Renal cortical epithelial cell (primary cell): ENCODE data around the gene COL4A1. TPM values are rescaled to one million over a fixed set of nuclear protein-coding genes. Genes with fewer than 3 reads are reported as not detected.

ENCODE experiments used
- DNase-seq: peaks from one replicate; pipeline ENCODE4 v3.0.0-alpha.2; 2011; ENCODE audit warnings: low read depth
- total RNA-seq: library from RNA; depleted of rRNA; stranded (reverse); fragments of >200 nt; gene quantifications from 2 replicates; pipeline ENCODE4 v1.2.3, GENCODE V29; 2014

The COL4A1 gene
- total RNA-seq, 1 donor from 2014 or later = 1,793 TPM

DNA sequence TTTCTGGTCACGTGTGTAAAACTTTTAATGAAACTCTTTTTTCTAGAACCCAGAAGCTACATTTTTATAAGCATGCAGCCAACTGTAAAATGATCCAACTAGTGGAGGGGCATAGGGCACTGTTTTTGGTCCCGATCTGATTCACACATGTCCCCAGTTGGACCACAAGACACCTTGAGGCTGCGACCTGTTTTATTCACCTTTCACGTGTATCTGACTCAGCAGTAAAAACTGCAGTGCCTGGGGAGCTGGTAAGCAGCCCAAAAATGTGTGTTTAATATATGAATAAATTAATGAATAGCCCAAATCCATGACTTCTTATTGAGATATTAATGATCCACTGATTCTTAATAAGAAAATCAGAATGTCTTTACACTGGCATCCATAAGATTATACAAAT lies 140.4 kb downstream of the COL4A1 start:
- peak; percentile 7 for DNase-seq

DNA sequence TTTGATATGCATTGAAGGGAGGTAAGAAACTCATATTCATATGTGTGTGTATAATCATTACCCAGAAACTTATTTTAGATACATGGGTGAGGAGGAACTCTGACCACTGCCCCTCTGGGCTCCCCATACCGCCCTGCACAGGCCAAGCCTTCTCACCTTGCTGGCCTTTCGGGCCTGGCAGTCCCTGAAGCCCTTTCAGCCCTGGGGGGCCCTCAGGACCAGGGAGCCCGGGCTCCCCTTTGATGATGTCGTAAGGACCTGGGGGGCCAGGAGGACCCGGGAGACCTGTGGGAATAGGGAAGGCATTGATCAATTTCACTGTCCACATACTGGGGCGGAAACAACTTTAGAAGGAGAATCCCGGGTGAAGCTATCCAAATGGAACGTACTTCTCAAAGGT lies 142.3 kb downstream of the COL4A1 start:
- DNase-seq = no peak

DNA sequence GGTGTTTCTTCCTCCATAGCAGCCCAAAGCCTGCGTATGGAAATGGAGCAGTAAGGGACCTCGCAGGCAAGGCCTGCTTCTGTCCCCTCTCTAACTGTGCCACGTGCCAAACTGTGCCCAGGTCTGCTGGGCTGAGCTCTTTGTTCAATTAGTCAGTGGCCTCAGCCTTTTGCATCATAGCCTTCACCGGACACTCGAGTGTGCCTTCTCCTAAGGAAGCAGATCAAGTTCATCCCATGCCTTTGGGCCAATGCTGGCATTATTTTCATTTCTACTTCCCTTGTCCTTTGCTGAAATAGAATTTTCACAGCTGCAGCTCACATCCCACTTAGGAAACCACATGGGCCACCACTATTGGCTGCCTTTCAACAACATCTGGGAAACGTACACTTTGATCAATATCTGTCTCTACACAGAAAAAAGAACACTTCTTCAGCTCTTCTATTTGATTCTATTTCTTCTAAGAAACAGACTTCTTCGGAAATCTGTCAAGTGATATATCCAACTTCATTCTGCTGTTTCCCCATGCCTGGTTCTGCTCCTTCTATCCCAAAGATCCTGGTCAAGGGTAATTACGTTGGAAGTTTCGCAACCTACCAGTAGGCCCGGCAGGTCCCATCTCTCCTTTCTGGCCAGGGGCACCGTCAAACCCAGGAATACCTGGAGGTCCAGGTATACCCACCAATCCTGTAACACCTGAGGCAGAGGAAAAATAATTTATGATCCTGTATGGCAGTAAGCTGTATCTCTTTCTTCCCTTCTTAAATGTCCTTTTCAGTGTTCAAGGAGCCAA lies 143.9 kb downstream of the COL4A1 start:
- DNase-seq = no peak

DNA sequence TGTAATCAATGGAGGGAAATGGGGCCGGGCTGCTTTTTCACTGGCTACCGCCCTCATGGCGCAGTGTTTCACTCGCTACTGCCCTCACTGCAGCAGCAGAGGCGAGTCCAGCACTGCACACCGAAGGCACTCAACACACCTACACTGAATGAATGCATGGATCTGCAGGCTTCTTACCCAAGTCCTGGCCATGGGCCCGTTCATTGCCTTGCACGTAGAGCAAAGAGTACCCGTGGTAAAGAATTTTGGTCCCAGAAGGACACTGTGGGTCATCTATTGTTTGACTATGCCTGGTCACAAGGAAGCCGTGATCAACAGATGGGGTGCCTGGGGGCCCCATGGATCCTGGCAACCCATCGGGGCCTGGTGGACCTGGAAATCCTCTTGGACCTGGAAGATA lies 144.9 kb downstream of the COL4A1 start:
- DNase-seq = no peak

DNA sequence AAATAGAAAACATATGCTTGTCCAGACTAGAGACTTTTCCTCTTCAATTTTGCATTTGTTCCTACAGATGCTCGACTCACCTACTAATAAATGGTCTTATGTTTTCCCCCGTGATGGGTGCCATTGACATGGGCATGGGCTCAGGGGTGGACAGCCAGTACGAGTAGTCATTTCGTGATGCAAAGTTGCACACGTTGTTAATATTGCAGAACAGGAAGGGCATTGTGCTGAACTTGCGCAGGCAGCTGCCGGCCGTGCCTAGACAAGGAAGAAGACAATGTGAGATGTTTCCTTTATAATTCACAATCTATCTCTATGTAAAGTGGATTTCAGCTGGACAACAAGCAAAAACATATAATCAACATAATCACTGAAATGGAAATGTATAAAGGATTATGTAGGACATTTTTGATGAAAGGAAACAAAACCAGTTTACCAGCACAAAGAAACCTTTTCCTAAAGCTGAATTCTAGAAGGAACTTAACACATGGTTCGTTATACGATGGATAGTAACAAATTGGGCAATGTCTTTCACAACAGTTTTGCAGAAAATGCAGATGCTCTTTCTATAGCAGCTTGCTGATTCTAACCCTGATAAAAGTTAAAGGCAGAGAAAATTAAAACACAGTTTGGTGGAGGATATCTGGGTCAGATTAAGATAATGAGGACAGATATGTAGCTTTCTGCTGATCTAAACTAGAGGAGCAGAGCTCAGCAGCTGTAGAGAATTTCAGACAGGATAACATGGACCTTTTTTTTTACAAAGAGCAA lies 145.7 kb downstream of the COL4A1 start:
- DNase-seq = no peak

DNA sequence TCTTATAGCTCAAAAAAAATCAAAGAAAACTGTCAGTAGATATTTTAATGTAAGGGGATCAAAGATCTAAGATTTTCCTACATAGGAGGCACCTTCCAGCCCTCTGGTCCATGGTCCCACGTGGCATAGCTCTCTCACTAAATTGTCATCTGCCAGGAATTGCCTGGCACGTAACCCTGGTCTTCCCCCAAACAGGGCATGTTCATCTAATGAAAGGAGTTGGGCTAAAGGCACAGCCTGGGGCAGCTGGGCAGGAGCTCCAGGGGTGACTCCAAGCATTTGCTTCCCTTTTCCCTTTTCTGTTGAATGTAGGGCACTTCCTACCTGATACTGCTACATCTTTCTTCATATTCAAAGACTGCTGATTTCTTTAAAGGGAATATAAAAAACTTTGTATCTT lies 148.7 kb downstream of the COL4A1 start:
- DNase-seq = no peak

DNA sequence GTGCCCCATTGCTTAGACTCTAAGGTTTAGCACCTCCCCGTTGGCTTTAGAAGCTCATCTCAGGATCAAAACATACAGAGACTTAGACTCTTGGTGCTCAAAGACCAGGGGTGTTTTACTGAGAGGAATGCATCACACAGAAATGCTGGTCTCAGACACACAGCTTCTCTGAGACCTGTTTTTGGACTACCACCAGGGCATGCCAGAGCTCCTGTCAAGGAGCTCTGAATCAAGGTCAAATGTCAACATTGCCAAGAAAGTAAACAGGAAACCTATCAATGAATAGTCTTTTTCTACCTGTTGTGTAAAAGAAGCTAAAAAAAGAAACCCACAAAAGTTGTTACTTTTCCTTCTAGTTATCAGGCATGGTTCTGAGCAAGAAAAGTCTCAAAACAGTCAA lies 149.2 kb downstream of the COL4A1 start:
- peak; percentile 47 for DNase-seq

DNA sequence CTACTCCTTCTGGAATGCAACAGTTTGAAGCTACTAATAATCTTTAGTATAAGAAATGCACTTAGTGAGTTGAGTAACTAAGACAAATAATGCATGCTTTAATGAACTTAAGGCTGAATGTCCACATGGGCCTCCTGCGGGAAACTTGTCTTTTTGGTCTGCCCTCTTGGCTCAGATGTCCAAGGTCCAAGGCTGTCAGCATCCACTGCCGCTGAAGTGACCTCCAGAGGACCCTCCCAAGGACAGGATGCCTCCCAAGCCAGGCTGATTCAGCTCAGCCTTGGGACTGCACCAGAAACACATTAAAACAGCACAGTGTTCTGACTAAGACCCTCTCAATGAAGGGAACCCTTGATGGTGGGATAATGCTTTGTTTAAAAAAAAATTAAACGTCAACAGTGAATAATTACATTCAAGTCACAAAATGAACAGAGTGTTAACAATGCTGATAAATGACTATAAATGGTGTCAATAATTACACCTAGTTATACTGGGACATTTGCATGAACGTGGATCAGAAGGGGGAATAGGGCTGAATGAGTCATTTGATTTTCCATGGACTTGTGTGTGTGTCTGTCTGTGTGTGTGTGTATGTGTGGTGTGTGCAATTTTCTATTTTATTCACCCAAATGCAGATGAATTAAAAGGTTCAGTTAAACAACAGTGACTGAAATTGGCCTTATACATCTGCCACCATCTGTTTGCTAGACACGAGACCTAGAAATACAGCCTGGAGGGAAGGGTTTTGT lies 150.5 kb downstream of the COL4A1 start:
- no peak for DNase-seq

DNA sequence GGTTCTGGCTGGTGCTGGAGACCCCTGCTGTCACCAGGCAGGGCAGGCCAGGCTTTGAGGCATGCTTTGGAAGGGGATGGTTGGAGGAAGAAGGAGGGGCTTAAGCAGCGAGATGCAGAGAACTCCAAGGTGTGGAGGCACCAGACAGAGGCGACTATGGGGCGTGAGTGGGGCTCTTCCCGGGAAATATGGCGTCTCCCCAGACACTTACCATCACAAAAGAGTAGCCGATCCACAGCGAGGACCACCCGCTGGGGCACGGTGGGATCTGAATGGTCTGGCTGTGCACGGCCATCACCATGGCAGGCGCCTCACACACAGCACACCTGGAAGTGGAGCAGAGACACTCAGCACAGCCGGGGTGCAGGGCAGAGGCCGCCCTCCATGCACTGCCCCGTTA lies 151.9 kb downstream of the COL4A1 start:
- DNase-seq = no peak

DNA sequence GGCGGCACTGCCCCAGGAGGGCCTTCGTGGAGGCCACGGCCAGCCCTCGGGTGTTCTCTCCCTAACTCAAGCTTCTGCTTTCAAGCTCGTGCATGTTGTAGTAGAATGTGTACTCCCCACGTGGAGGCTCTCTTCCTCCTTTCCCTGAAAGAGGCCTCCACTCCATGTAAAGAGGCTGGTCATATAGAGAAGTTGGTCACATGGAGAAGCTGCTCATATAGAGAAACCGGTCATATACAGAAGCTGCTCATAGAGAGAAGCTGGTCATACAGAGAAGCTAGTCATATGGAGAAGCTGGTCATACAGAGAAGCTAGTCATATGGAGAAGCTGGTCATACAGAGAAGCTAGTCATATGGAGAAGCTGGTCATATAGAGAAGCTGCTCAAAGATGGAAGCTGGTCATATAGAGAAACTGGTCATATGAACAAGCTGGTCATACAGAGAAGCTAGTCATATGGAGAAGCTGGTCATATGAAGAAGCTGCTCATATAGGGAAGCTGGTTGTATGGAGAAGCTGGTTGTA lies 152.5 kb downstream of the COL4A1 start:
- DNase-seq = no peak

DNA sequence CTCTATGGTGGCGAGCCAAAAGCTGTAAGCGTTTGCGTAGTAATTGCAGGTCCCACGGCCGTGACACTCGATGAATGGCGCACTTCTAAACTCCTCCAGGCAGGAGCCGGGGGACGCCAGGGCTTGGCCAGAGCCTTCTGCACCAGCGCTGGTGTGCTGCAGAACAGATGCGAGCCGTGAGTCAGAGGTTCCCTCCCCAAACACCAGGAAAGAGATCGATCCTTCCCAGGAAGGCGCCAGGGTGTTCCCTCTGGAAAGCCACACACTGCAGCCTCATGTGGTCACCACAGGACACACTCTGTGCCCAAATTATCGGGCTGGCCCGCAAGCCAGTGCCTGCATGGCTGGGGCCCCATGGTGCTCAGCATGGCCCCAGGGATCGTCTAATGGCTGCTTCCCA lies 154.6 kb downstream of the COL4A1 start:
- DNase-seq = no peak

DNA sequence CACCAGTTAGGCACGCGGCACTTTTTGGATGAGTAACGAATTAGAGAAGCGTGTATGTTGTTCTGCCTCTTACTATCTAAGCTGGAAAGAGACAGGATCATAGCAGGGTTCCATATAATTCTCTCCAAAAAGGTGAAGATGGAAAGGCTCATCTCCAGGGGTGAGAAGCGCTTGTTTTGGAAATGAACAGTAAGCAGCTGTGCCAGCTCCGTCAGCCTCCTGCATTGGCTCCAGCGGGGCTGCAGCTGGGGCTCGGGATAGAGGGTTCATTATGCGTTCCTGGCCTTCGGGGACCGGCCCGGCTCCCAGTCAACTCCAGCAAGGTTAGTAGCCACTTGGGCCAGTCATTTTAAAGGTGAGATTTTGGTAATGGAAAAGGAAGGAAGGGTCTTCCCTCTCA lies 155.5 kb downstream of the COL4A1 start:
- DNase-seq = no peak

DNA sequence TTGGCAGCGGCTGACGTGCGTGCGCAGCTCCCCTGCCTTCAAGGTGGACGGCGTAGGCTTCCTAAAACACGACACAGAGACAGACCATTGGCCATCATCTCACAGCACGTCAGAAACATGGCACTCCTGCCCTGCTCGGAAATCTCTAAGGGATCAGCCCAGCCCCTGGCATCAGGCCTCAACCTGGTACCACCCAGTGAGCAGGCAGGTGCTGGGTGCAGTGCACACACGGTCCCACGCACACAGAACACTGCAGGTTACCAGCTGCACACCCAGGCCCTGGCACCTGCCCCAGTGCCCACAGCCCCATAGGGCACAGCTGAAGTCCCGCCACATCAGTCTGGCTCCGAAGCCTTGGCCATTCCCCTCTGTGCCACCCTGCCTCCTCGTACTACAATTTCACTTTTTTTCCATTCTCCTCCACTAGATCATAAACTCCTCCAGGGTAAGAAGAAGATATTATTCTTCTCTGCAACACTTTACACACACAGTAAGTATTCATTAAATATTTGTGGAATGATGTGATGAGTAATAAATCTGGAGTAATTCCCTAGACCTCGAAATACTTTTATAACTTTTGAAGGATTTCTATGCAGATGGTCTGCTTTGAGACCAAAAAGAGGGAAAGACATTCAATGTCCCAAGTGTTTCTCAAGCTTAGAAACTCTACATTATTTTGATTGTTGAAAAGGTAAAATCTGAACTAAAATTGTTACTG lies 156.4 kb downstream of the COL4A1 start:
- DNase-seq = no peak

DNA sequence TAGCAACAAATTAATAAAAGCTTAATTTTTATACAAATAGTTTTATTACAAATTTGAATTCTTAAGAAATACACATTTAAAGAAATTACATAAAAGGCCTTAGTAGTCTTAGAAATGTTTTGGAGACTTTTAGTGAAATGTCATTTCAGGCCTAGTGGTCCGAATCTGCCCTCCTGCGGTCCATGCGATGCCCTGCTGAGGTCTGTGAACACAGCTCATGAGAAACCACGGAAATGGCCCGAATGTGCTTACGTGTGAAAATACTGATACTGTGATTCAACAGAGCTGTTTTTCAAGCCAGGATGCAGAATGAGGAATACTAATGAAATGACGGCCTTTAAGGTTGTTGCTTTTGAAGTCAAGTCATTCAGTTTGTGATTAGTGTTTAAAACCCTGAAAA lies 157.9 kb downstream of the COL4A1 start:
- DNase-seq = no peak

DNA sequence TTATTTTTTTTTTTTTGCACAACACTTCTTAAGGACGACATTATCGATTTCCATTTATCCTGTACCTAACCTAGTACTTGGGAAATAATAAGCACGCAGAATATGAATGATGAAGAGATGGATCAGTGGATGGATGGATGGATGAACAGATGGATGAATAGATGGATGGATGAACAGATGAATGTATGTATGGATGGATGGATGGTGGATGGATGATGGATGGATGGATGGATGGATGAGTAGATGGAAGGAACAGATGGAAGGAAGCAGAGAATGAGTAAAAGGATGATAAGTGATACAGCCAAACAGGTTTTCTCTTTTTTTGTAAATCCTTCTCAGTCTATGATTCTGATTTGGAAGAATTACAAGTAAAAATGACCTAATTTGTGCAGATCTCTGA lies 166.9 kb downstream of the COL4A1 start:
- no peak for DNase-seq

DNA sequence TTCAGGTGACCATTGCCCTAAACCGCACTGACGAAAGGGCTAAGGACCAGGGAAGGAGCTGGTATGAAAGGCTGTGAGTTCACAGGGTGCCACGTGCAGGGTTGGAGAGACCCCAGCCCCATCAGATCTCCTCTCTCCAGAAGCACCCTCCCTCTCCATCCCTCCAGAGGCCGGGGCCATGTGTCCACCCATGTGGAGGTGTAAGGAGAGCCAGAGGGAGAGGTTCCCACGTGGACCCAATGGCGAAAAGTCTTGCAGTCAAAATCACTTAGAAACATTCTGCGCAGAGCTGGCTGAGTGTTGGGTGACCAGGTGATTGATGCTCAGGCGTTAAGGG lies 168.3 kb downstream of the COL4A1 start:
- DNase-seq = no peak

DNA sequence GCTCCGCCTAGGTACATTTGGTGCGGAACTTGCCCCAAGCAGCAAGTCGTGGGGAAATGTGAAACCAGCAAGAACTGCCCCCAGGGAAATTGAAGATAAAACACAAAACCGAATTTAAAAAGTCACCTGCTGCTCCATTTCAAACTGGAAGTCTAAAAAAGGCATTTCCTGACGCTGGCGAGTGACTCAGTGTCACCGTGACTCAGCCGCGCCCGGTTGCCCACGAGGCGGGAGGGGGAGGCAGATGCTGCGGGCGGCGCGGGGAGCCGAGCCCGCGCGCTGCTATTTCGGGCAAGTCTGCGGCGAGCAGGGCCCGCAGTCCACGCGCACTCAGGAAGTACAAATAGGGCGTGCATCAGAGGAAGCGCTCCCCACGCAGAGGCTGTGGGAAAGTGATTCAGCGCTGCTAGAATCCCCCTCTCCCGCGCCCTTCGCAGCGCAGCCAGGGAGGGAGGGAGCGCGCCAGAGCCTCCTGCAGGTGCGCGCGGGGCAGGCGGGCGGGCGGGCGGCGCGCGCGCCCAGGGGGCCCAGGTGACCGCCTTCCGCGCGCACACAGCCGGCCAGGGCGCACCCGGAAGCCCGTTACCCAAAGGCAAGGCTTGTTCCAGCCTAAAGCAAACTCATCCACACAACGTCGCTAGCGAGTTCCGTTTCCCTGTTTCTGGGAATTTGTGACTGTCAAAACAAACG lies 168.8 kb downstream of the COL4A1 start:
- DNase-seq = peak; percentile 76

DNA sequence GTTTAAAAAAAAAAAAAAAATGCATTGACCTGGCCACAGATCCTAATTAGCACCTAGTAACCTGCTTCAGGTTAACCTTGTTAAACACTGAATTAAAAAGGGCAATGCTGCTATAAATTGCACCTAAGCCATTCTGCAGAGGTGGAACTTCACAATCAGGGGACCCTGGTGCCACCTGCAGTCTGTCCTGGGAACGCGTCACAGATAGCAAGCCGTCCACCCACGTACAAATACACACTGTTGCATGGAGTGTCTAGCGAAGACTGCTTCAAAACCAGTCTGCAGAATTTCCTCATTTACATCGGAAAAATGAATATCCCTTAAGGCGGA lies 169.3 kb downstream of the COL4A1 start:
- no peak for DNase-seq

DNA sequence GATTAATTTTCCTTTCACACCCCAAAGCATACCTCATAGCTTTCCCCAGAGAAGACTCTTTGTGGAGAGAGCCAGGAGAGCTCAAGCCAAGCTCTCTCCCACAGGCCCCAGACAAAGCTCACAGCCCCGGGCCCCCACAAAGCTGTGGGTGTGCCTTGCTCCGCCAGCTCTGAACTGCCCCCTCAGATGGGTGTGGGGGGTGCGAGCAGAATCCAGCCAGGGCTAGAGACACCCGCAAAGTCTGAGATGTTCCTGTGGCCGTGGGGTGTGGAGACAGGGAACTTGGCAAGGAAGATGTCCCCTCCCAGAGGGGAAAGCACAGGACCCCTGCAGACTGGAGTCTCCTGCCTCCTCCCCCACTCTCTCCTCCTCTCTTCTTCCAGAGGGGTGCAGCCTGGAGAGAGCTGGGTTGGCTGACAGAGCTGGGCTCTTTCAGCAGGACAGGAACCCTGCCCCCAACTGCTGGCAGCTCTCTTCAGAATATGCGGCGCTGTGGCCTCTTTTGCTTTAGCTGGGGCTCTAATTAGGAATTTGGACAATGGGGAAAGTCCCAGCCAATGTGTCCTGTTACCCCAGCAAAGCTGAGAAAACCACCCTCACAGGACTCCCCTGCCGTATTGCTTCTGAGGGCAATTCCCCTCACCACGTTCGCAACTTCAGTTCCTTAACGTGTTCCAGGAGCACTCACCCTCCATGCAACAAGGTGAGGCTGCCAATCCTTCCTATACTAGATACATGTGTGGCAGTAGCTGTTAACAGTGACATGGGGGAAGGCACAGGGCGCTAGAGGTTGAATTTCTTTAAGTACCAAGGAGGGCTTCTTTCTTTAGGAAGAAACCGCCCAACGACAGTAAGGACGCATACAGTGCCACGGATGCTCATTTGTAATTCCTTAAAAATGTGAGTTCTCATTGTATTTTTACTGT lies 170.0 kb downstream of the COL4A1 start:
- DNase-seq = no peak

DNA sequence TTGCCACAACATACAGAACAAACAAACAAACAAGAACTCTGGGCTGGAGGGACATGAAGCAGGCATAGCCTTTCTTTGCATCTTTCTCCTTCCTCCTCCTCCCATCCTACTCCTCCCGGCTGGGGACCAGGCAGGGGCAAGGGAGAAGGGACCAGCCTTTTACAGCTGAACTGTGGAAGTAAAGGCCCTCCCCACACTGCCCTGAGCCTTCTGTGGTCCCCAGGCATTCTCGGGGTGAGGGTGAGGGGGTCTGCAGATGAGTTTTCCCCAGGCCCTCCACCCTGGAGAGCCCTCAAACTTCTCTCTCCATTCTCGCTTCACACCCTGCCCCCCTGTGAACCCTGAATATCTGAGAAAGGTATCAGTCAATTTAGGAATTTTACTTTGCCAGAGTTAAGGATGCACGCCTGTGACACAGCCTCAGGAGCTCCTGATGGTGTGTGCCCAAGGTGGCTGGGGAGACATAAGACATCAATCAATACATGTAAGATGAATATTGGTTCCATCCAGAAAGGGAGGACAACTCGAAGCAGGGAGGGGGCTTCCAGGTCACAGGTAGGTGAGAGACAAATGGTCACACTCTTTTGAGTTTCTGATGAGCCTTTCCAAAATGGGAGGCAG lies 170.9 kb downstream of the COL4A1 start:
- no peak for DNase-seq
